Measurements from ENCODE around the gene TENT5C.

The TENT5C gene

GRCh38 chr1:117594261-117594990, 11.4 kb upstream of the TENT5C start:
- DNase-seq, result no peak

GRCh38 chr1:117596023-117596720, 9.7 kb upstream of the TENT5C start:
- DNase-seq, result no peak

- DNase-seq, result no peak
Observed at GRCh38 chr1:117598489-117598888, 7.4 kb upstream of the TENT5C start.

DNA sequence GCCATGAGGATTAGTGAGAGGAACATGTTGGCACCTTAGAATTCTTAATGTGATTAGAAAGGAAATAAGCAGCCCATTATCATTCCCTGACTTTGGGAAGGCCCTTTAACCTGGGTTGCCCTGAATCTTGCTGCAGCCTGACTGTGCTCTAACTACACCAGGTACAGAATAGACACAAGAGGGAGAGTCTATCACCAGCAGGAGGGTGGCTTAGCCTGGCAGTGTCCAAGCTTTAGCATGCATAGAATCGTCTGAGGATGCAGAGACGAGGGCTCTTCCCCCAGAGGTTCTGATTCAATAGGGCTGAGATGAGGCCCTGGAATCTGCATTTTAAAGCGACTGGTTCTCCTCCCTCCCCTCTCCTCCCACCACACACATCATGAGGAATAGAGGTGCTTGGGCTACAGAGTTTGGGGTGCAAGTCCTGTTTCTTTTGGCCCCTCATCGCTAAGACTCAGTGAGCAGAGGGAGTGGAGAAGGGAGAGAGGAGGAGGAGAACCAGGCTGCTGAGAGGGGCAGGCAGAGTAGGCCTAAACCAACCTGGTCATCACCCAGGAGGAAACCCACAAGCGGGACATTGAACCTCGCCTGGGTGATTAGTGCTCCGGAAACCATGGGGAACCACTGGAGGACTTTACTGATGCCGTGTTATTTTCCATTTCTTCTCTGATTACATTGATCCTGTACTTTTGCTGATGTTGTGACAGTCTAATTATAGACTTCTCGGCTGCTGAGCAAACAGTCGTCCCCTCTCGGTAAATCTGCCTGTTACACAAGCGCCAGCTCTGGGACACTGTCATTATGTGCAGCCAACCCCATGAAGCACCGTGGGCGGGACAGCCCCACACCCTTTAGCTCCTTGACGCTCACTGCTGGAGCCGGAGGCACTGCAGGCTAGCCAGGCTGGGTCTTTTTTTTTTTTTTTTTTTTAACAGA, 6.3 kb upstream of the TENT5C start:
- DNase-seq, result no peak

DNA sequence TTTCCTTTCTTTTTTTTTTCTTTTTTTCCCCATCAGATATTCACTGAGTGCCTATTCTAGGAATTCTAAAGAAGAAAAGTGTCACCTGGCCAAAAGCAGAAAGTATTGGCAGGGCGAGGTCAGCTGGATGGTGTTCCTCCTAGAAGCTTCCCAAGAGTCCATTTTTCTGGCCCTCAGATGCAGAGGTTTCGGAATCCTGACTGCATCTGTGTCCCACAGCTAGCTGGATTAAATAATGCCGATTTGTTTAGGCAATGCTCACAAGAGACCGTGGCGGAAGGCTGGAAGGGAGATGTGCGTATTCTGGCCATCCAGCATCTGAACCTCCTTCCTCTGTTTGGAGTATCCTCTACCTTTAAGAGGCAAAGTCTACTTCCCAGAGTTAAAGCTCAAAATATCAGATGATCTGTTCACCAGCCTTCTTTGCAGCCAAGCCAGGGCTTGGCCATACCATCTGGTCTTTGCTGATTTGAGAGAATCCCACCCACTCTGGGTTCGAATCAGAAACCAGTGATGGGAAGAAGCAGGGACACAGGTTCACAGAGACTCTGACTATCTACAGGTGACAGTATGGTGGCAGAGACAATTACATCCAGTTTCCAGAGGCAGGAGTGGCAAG, 5.4 kb upstream of the TENT5C start:
- no peak for DNase-seq

GRCh38 chr1:117600966-117601365, 4.9 kb upstream of the TENT5C start:
- DNase-seq, result no peak

- no peak for DNase-seq
Observed at GRCh38 chr1:117602862-117603261, 3.0 kb upstream of the TENT5C start.

DNA sequence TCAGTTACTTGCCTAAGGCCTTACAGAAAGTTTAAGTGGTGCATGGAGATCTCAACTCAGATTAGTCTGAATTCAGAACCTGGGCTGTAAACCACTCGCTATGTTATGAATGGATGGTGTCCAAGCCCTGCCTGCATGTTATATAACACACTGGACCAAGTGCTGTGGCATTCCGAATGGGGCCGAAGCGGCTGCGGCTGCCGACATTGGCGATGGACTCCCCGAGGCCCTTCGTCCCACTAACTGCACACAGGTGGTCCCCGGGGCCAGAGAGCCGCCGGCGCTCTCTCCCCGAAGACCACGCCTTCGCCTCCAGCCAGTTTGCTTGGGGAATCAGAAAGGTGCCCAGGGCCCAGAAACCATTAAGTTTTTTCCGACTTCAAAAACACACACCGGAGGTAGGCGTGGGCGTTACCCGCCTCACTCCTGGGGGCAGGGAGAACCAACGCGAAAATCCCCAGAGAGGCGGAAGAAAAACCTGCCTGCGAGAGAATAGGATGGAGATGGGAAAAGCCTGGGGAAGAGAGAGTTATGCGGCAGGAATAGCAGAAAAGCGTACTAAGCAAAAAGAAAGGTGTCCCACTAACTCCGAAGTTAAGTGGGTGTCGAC, 579 bp upstream of the TENT5C start:
- no peak for DNase-seq

- no peak for DNase-seq
Observed at GRCh38 chr1:117606649-117607430, 992 bp downstream of the TENT5C start.

- no peak for DNase-seq
Observed at GRCh38 chr1:117607471-117607870, 1.6 kb downstream of the TENT5C start.

DNA sequence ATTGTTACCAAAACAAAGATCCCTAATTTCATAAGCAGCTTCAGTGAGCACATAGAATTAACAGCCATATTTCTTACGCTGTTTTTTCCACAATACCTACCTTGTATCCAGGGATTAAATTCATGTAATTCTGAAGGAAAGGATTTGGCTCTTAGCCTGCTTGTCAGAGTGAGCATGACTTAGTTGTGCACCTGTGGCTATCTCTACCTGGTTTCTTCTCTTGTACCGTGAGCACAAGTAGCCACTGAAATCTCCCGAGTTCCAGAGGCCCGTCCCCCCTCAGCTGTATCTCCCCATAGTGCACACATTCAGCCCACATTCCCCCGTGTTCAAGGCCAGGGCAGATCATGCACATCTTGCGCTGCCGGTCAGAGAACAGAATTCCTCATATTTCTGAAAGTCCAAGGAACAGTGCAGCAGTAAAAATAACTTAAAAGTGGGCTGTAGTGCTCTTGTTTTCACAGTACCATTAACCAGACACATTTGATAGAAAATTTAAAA, 2.3 kb downstream of the TENT5C start:
- no peak for DNase-seq

DNA sequence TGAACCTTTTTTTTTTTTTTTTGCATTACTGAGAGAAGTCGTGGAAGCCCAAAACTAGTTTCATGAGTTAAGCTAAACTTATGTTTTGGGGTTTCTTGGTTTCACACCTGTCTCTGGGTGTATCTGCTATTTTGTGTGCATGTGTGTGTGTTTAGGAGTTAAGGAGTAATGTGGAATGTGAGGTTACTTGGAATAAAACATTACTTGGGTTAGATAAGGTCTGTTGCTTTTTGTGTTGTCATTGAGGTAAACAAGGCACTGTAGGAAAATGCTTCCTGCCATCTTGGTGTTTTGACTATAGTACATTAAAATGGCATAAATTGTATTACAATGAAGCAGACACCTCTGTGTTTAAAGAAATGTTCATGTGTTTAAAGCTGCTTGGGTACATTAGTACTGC, 2.9 kb downstream of the TENT5C start:
- DNase-seq, result no peak

DNA sequence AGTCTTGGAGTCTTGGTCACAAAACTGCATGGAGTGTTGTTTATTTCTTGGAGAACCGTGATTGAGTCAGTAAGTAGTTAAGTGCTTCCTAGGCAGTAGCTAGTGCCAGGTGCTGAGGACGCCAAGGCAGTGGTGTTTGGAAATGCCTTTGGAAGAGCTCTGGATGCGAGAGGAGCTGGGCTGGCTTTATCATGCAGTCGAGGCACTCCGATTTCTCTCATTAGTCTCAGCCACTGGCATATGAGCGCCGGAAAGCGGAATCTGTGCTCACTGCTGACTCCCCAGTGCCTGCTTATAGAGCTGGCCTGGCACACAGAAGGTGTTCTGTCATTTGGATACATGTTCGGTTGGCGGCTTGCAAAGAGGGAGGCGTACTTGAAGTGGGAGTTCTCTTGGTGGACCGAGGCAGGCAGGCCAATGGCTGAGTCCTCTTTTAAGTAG, 3.6 kb downstream of the TENT5C start:
- no peak for DNase-seq

- DNase-seq, result no peak
Observed at GRCh38 chr1:117610036-117610435, 4.2 kb downstream of the TENT5C start.

- no peak for DNase-seq
Observed at GRCh38 chr1:117611121-117611601, 5.3 kb downstream of the TENT5C start.

DNA sequence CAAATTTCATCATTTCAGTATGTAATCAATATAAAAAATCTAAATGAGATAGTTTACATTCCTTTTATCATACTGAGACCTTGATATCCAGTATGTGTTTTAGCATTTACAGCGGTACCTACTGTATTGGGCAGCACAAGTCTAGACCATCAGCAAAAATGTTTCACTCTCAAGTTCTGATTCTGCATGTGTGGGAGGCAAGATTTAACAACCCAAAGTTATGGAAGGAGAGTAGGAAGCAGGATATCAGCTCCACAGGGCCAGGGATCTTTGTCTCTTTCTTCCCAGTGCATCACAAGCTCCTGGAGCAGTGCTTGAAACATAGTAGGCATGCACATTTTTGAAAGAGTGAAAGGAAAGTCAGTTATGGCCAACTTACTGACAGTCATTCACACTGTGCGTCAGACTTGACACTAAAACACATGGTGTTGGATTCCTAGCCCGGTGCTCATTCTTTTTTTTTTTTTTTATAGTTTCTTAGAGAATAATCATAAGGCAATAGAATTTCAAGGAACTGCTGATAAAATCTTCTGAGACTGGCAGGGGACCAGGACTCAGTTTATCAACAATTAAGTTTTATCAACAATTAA, 6.1 kb downstream of the TENT5C start:
- DNase-seq, result no peak

- no peak for DNase-seq
Observed at GRCh38 chr1:117612517-117613248, 6.8 kb downstream of the TENT5C start.

DNA sequence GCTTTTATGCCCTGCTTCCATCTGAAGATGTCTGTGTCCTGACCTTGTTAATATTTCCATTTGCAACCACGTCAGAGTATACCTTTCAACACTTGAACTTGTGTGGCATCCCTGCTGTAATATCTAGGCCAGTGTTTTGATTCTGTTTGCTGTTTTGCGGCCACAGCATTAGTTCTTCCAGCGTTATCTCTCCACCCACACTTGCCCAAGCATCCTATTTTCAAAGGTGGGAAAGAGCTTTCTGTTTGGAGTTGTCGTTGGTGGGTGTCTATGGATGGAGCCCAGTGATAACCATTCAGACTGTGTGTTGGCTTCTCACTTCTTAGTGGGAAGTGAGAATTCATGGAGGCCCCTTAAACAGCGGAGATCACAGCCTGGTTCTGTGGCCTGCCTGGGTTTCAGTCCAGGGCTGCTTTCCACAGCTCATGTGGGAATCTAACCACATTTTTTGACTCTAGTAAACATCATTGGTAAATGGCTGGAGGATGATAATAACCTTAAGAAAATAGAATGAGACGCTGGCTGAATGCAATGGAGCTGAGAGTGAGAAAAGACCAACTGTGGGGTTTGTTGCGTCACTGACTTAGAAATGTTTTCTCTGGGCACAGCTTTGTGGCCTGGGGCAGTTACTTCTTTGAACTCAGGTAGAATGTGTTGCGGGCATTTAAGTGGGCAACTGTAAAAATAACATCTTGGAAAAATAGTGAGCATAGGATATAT, 7.6 kb downstream of the TENT5C start:
- DNase-seq, result no peak

- no peak for DNase-seq
Observed at GRCh38 chr1:117613969-117614729, 8.3 kb downstream of the TENT5C start.

All from NCI-H1105 (cell line).